Sigmoid colon (tissue), 4 donors: ENCODE measurements around the gene FGF8.

Experiments used
- EP300 ChIP-seq, 4 donors: sonication (generic); formaldehyde crosslinking; IDR thresholded peaks; one replicate each; pipeline ENCODE4 v1.6.1; 2017; ENCODE audit warnings: antibody characterized with exemption in 4 of 4
- POLR2AphosphoS5 ChIP-seq, 4 donors: sonication (generic); formaldehyde crosslinking; IDR thresholded peaks; one replicate each; pipeline ENCODE4 v1.6.1; 2017; ENCODE audit warnings: antibody characterized with exemption in 4 of 4
- TF ChIP-seq, protein P1 (sequence below), 4 experiments: fragments of 450-650 bp in 3 of 4; fragments of 200-600 bp in 1 of 4; IDR thresholded peaks; one replicate each; pipeline ENCODE4 v1.5.1; 2016 to 2019; ENCODE audit warnings: antibody characterized with exemption in 4 of 4, mild to moderate bottlenecking in 3 of 4, moderate library complexity in 2 of 4

DNA sequence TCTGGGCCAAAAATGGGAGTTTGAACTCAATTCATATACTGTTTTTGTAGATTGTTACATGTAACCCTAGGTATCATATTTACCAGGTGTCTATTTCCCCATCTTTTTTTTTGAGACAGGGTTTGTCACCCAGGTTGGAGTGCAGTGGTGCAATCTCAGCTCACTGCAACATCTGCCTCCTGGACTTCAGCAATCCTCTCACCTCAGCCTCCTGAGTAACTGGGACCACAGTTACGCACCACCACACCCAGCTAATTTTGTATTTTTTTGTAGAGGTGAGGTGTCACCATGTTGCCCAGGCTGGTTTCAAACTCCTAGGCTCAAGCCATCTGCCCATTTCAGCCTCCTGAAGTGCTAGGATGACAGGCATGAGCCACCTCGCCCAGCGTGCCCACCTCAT lies 52.7 kb downstream of the FGF8 start:
- TF ChIP-seq, protein P1, sequence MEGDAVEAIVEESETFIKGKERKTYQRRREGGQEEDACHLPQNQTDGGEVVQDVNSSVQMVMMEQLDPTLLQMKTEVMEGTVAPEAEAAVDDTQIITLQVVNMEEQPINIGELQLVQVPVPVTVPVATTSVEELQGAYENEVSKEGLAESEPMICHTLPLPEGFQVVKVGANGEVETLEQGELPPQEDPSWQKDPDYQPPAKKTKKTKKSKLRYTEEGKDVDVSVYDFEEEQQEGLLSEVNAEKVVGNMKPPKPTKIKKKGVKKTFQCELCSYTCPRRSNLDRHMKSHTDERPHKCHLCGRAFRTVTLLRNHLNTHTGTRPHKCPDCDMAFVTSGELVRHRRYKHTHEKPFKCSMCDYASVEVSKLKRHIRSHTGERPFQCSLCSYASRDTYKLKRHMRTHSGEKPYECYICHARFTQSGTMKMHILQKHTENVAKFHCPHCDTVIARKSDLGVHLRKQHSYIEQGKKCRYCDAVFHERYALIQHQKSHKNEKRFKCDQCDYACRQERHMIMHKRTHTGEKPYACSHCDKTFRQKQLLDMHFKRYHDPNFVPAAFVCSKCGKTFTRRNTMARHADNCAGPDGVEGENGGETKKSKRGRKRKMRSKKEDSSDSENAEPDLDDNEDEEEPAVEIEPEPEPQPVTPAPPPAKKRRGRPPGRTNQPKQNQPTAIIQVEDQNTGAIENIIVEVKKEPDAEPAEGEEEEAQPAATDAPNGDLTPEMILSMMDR (IDR thresholded peaks at IDR 0.05), result no peak
- TF ChIP-seq EP300 (IDR thresholded peaks at IDR 0.05) (no peak), POLR2AphosphoS5 (IDR thresholded peaks at IDR 0.05) (no peak)
